A673 (cell line): Measurements from ENCODE around the gene ZHX3.

Experiments
- CTCF ChIP-seq: fragments of 300-800, 200-600 bp; sonication (generic); conservative IDR thresholded peaks from 2 replicates; pipeline ENCODE4 v1.5.1; 2017; ENCODE audit warnings: low read depth, mild to moderate bottlenecking, antibody characterized with exemption, low read length, moderate library complexity, mixed read lengths
- EZH2 ChIP-seq: fragments of 200-600 bp; sonication (generic); IDR thresholded peaks from 2 replicates; pipeline ENCODE4 v1.6.1; 2017; ENCODE audit warnings: borderline replicate concordance, low read depth, mild to moderate bottlenecking, mixed read lengths, antibody characterized with exemption, low read length; ENCODE audit not compliant: poor library complexity, severe bottlenecking

- TF ChIP-seq CTCF (no peak), EZH2 (no peak)
Measured at GRCh38 chr20:41147767-41148191, 169.8 kb downstream of the ZHX3 start.
